Measurements from ENCODE around the gene FARP1. TPM values are rescaled to one million over a fixed set of nuclear protein-coding genes. Genes with fewer than 3 reads are reported as not detected.

The FARP1 gene
- total RNA-seq, 1 experiment from 2014 or later: 96.6 TPM

DNA sequence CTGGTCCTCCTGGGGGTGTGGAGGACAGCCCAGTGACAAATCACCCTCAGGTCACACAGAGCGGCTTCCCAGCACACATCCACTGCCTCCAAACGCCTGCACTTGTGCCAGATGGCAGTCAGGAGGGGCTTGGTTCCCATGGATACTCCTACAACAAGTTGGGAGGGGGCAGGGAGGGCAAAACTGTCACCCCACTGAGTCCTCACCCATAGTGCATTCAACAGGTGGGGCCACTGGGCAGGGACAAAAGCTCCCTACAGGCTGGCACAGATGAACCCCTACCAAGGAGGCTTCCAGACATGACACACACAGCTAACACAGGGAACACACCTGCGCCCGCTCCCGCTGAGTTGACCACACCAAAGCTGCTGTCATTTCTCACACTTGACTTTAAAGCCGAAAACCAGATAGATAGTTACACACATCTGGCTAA lies 313.5 kb downstream of the FARP1 start:
- H3K36me3 Mint-ChIP-seq: peaks cover 56% of the 10 kb centered on the region
- TF ChIP-seq FOXP4 (CRISPR knock-in tag; IDR thresholded peaks at IDR 0.05) (no peak), ZBTB21 (CRISPR knock-in tag; IDR thresholded peaks at IDR 0.05; ENCODE audit: borderline replicate concordance) (no peak), TCF7 (CRISPR knock-in tag; IDR thresholded peaks at IDR 0.05; ENCODE audit: low read depth) (no peak), MXD4 (CRISPR knock-in tag; IDR thresholded peaks at IDR 0.05; ENCODE audit: borderline replicate concordance) (no peak), JAZF1 (CRISPR knock-in tag; IDR thresholded peaks at IDR 0.05) (no peak), FOXP1 (CRISPR knock-in tag; IDR thresholded peaks at IDR 0.05; ENCODE audit: borderline replicate concordance) (no peak), HMGA2 (CRISPR knock-in tag; IDR thresholded peaks at IDR 0.05) (no peak), NFYB (CRISPR knock-in tag; conservative IDR thresholded peaks at IDR 0.05; ENCODE audit: low read depth) (no peak)
- TF ChIP-seq, protein P1, sequence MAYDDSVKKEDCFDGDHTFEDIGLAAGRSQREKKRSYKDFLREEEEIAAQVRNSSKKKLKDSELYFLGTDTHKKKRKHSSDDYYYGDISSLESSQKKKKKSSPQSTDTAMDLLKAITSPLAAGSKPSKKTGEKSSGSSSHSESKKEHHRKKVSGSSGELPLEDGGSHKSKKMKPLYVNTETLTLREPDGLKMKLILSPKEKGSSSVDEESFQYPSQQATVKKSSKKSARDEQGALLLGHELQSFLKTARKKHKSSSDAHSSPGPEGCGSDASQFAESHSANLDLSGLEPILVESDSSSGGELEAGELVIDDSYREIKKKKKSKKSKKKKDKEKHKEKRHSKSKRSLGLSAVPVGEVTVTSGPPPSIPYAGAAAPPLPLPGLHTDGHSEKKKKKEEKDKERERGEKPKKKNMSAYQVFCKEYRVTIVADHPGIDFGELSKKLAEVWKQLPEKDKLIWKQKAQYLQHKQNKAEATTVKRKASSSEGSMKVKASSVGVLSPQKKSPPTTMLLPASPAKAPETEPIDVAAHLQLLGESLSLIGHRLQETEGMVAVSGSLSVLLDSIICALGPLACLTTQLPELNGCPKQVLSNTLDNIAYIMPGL (CRISPR knock-in tag; IDR thresholded peaks at IDR 0.05): no peak
- TF ChIP-seq, protein P2, sequence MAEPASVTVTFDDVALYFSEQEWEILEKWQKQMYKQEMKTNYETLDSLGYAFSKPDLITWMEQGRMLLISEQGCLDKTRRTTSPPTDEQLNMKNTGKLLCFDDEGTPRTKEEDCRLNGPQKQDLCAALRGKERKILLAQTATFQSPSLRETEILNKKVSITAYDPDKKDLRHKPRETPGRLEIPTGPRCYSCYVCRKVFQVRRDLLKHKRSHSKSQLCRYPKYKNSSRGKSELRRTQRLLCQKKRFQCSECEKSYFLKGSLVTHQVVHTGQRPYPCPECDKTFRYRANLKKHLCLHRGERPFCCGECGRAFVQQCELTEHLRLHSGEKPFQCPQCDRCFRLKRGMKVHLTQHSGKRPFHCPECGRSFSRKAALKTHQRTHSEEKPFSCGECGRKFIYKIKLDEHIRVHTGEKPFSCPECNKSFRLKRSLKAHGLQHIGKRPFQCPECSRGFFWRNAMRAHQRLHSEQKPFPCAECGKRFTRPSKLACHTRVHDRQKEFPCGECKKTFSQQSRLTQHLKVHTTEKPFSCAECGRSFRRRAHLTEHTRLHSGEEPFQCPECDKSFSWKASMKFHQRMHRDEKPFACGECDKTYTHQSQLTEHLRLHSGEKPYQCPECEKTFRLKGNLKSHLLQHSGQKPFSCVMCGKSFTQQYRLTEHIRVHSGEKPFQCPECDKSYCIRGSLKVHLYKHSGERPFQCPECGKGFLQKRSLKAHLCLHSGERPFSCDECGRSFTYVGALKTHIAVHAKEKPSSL (CRISPR knock-in tag; conservative IDR thresholded peaks at IDR 0.05): no peak
- ChIA-PET CTCF (interaction anchor here (1.0 to 2.1 kb wide), 5 partner anchors 8 to 197 kb away, joined by 3 to 8 read pairs (median 5); no protein-coding TSS in a partner anchor), POLR2A (no interaction called here)
- no peak overlapping the region for H3K4me3 Mint-ChIP-seq
- no peaks in the 10 kb centered on the region for H3K9me3 Mint-ChIP-seq
- no peak overlapping the region for H3K27ac Mint-ChIP-seq
- peaks cover 8% of the 10 kb centered on the region for H3K4me1 Mint-ChIP-seq
- DNase-seq (ENCODE audit: low spot score): no peak
- H3K27me3 Mint-ChIP-seq (ENCODE audit: low read depth): no peaks in the 10 kb centered on the region
- ATAC-seq: no peak

GRCh38 chr13:98457053-98457452 lies 314.2 kb downstream of the FARP1 start:
- Mint-ChIP-seq H3K4me1 (peaks cover 2% of the 10 kb centered on the region; the same call in 1 of the 2 replicates), H3K4me3 (no peak overlapping the region), H3K27me3 (ENCODE audit: low read depth) (no peaks in the 10 kb centered on the region), H3K36me3 (peaks cover 54% of the 10 kb centered on the region), H3K9me3 (no peaks in the 10 kb centered on the region), H3K27ac (no peak overlapping the region)
- no peak for ATAC-seq
- TF ChIP-seq ZNF671 (CRISPR knock-in tag; IDR thresholded peaks at IDR 0.05) (no peak), ZNF281 (CRISPR knock-in tag; IDR thresholded peaks at IDR 0.05) (no peak), CREM (CRISPR knock-in tag; IDR thresholded peaks at IDR 0.05) (no peak), NFE2L1 (CRISPR knock-in tag; IDR thresholded peaks at IDR 0.05) (no peak), NFATC4 (CRISPR knock-in tag; IDR thresholded peaks at IDR 0.05) (no peak), MYBL2 (CRISPR knock-in tag; IDR thresholded peaks at IDR 0.05) (no peak)
- TF ChIP-seq, protein P3, sequence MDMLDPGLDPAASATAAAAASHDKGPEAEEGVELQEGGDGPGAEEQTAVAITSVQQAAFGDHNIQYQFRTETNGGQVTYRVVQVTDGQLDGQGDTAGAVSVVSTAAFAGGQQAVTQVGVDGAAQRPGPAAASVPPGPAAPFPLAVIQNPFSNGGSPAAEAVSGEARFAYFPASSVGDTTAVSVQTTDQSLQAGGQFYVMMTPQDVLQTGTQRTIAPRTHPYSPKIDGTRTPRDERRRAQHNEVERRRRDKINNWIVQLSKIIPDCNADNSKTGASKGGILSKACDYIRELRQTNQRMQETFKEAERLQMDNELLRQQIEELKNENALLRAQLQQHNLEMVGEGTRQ (CRISPR knock-in tag; IDR thresholded peaks at IDR 0.05): no peak
- POLR2A ChIA-PET: no interaction called here
- CTCF ChIA-PET: interaction anchor here (0.6 to 2.1 kb wide), 5 partner anchors 9 to 894 kb away, joined by 3 to 8 read pairs (median 5); no protein-coding TSS in a partner anchor
- DNase-seq (ENCODE audit: low spot score): no peak

All from WTC11 (cell line).